GM18873 (cell line): ENCODE data around the gene ACER3.
"Not testable (repeated sequence)": the region's sequence is repeated elsewhere in the genome, so short reads cannot be mapped to it uniquely, and the experiment has no call there.

ENCODE experiments used
- ATAC-seq: cut with Tn5 transposase; IDR thresholded peaks from one replicate; pipeline ENCODE4 v1.9.1; 2021; ENCODE audit warnings: mild to moderate bottlenecking, moderate library complexity, moderate number of reproducible peaks; ENCODE audit not compliant: unreplicated experiment, low FRiP score

ACER3 gene

GRCh38 chr11:76860539-76861475, at the start of gene ACER3:
TSS of gene ACER3 (plus strand) at chr11:76860918. CDS start at chr11:76860977, 59 bp downstream.
- ATAC-seq = peak; percentile 81

- ATAC-seq = no peak
Observed at GRCh38 chr11:76811259-76811658, 49.5 kb upstream of the ACER3 start.

GRCh38 chr11:76814414-76814813, 46.3 kb upstream of the ACER3 start:
- no peak for ATAC-seq

- ATAC-seq = not testable (repeated sequence)
Observed at GRCh38 chr11:76815678-76816077, 45.0 kb upstream of the ACER3 start.

- ATAC-seq = no peak
Observed at GRCh38 chr11:76820184-76820566, 40.5 kb upstream of the ACER3 start.

- not testable (repeated sequence) for ATAC-seq
Observed at GRCh38 chr11:76821396-76821795, 39.3 kb upstream of the ACER3 start.

GRCh38 chr11:76822406-76822805, 38.3 kb upstream of the ACER3 start:
- ATAC-seq = no peak

GRCh38 chr11:76823481-76824028, 37.2 kb upstream of the ACER3 start:
- ATAC-seq = no peak

- no peak for ATAC-seq
Observed at GRCh38 chr11:76824083-76824939, 36.4 kb upstream of the ACER3 start.

- ATAC-seq = no peak
Observed at GRCh38 chr11:76824980-76825725, 35.6 kb upstream of the ACER3 start.

GRCh38 chr11:76825726-76826396, 34.9 kb upstream of the ACER3 start:
- no peak for ATAC-seq

GRCh38 chr11:76826508-76826907, 34.2 kb upstream of the ACER3 start:
- ATAC-seq = not testable (repeated sequence)

GRCh38 chr11:76827005-76827404, 33.7 kb upstream of the ACER3 start:
- ATAC-seq = not testable (repeated sequence)

GRCh38 chr11:76830639-76831327, 29.9 kb upstream of the ACER3 start:
- ATAC-seq = no peak

GRCh38 chr11:76831686-76832310, 28.9 kb upstream of the ACER3 start:
- ATAC-seq = no peak

GRCh38 chr11:76832361-76832760, 28.4 kb upstream of the ACER3 start:
- ATAC-seq = no peak

GRCh38 chr11:76834151-76834550, 26.6 kb upstream of the ACER3 start:
- ATAC-seq = no peak

GRCh38 chr11:76835036-76835435, 25.7 kb upstream of the ACER3 start:
- ATAC-seq = no peak
